Measurements from ENCODE around the gene GANAB.
A peak's percentile ranks its signal among the peaks of the same experiment; 100 is the strongest.
"Not testable (repeated sequence)": the region's sequence is repeated elsewhere in the genome, so short reads cannot be mapped to it uniquely, and the experiment has no call there.

GANAB gene

GRCh38 chr11:62645946-62646824 is at the start of gene GANAB:
Gene GANAB, minus strand, starts transcription at chr11:62646613. Its CDS starts 14 bp downstream, at chr11:62646599.
- DNase-seq (ENCODE audit: low read depth in 3 of 3): peak; percentile 98 to 99 (median 99)

GRCh38 chr11:62694455-62695167 is 48.2 kb upstream of the GANAB start:
- peak; percentile 54 to 71 (median 58) for DNase-seq (ENCODE audit: low read depth in 3 of 3)

DNA sequence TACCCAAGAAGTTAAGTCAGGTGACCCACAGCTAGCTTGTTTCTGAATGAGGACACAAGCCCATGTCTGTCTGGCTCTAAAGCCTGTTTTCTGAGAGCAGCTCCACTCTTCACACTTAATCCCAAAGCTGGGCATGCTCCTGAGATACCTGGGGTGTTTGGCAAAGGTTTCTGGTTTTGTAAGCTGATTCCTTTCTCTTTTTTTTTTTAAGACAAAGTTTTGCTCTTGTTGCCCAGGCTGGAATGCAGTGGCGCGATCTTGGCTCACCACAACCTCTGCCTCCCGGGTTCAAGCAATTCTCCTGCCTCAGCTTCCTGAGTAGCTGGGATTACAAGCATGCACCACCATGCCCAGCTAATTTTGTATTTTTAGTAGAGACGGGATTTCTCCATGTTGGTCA is 47.2 kb upstream of the GANAB start:
- DNase-seq (ENCODE audit: low read depth in 3 of 3): not testable (repeated sequence)

GRCh38 chr11:62689421-62690183 is 43.2 kb upstream of the GANAB start, which contains the start of gene LRRN4CL:
Gene LRRN4CL, minus strand, starts transcription at chr11:62689530. Its CDS starts 1,022 bp downstream, at chr11:62688508.
- no peak for DNase-seq (ENCODE audit: low read depth in 3 of 3)

GRCh38 chr11:62688491-62688890 is 42.1 kb upstream of the GANAB start:
- DNase-seq (ENCODE audit: low read depth in 3 of 3): no peak

GRCh38 chr11:62687508-62688396 is 41.3 kb upstream of the GANAB start:
- no peak for DNase-seq (ENCODE audit: low read depth in 3 of 3)

DNA sequence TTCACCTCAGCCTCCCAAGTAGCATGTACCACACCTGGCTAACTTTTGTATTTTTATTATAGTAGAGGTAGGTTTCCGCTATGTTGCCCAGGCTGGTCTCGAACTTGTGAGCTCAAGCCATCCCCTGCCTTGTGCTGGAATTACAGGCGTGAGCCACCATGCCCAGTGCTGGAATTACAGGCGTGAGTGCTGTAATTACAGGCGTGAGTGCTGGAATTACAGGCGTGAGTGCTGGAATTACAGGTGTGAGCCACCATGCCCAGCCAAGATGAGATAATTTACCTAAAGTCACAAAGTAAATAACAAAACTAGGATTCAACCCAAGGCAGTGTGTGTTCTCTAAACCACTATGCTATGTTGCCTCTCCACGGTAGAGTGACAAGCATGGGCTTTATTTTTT is 36.1 kb upstream of the GANAB start:
- no peak for DNase-seq (ENCODE audit: low read depth in 3 of 3)

GRCh38 chr11:62680825-62681240 is 34.4 kb upstream of the GANAB start:
- no peak for DNase-seq (ENCODE audit: low read depth in 3 of 3)

DNA sequence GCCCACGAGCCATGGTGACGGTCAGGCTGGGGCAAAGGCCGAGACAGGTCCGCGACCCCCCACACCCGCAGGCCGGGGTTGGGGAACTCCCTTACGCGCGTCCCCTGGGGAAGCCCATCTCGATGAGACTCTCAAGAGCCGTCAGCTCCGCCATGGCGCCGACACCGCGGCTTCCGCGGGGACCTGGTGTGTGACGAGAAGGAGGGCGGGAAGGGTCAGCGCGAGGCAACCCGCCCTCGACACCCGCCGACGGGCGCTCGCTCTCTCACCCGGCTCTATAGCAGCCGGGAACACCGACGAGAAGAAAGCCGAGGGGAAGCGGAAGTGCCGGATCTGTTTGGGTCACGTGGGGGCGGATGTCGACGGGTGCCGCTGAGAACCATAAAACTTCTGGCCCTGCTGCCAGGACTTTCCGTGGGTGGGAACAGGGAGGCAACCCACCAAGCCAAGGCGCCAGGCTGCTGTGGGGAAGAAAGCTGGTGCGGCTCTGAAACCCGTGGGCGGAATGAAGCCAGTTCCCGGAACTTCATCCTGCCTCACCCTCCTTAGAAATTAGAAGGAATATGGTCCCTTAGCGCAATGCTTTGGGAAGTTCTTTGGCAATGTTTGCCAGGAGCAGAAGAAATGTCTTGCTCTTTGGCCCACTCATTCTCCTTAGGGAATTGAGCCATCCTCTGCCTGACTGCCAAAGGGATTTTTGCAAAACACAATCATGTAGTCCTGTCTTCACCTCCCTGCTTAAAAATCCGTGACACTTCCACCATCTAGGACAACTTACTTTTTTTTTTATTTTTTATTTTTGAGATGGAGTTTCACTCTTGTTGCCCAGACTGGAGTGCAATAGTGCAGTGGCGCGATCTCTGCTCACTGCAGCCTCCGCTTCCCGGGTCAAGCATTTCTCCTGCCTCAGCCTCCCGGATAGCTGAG is 32.6 kb upstream of the GANAB start, which contains the start of gene UBXN1:
Gene UBXN1, minus strand, starts transcription at position 304 of the 927 bp plus-strand sequence. Its CDS starts 150 bp downstream, at position 154.
- DNase-seq (ENCODE audit: low read depth in 3 of 3): peak; percentile 64 to 72 (median 70)

GRCh38 chr11:62678433-62678769 is 32.0 kb upstream of the GANAB start:
- DNase-seq (ENCODE audit: low read depth in 3 of 3): no peak

DNA sequence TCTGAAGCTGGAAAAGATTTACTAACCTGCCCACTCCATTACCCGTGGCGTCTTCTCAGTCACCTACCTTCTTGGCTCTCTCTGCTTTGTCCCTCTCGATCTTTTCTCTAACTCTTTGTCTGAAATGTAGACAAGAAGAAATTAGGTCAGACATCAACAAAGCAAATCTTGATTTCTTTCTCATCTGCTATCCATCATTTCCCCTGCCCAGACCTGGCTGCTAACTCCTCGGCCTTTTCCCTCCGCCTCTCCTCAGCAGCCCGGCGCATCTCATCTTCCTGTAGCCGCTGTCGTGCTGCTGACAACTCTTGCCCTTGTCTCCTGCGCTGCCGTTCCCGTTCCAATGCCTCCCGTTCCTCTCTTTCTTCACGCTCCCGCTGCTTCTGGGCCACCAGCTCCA is 31.3 kb upstream of the GANAB start:
- DNase-seq (ENCODE audit: low read depth in 3 of 3): no peak

DNA sequence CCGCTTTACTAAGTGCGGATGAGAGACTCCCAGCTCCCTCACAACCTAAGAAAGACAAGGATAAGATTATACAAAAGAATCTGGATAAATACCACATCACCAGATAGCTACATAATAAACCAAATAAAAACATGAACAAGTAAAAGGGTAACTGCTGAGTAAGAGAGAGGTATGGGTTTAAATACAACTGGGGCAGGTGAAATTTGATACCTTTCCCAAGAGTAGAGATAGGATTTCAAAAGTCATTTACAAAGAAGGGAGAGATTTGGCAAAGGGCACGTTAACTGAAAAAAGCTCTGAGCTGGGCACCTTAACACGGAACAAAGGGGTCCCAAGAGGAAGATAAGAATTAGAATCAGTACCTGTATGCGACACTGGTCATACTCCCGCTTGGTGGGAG is 30.7 kb upstream of the GANAB start:
- DNase-seq (ENCODE audit: low read depth in 3 of 3): no peak

DNA sequence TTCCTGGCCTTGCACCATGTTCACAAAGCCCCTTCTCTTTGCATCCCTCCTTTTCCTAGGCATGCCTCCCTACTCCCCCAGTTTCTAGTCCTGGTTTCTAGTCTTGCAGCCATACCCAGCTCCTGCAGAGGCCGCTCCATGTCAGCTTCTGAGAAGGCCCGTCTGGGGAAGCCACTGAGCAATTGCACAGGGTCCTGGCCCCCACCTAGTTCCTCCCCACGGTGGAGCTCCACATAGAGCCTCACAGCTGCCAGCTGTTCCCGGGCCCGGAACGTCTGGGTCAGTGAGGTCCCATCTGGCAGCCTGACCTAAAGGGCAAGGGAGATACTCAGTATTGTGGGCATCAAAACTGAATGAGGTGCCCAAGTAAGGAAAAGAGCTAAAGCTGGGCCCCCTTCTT is 30.3 kb upstream of the GANAB start:
- DNase-seq (ENCODE audit: low read depth in 3 of 3): no peak

DNA sequence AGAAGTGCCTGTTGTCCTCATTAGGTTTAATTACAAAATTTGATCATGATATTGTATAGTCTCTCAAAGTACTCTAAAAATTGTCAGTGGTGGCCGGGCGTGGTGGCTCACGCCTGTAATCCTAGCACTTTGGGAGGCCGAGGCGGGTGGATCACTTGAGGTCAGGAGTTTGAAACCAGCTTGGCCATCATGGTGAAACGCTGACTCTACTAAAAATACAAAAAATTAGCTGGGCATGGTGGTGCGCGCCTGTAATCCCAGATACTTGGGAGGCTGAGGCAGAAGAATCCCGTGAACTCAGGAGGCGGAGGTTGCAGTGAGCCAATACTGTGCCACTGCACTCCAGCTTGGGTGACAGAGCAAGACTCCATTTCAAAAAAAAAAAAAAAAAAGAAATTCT is 29.0 kb upstream of the GANAB start:
- DNase-seq (ENCODE audit: low read depth in 3 of 3): not testable (repeated sequence)

DNA sequence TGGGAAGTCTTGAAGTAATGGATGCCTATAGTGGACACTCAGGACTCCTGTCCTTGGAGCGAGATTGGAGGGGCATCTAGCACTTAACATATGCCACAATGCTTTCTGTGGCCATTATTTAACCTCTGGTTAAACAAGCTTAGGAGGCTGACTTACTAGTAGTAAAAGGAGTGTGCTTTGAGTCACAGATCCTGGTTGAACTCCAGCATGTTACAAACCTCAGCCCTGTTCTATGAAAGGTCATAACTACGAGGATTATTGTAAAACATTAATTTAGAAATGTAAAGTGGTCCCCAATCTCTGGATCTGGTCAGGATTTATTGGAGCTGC is 26.7 kb upstream of the GANAB start:
- no peak for DNase-seq (ENCODE audit: low read depth in 3 of 3)

- peak; percentile 49 to 56 (median 52) for DNase-seq (ENCODE audit: low read depth in 3 of 3)
Measured at GRCh38 chr11:62671608-62672389, 25.4 kb upstream of the GANAB start, which contains the start of the genes LBHD1 and UQCC3. Gene LBHD1, minus strand, starts transcription at chr11:62672267. Its CDS starts 2,236 bp downstream, at chr11:62670031. Gene UQCC3, plus strand, starts transcription at chr11:62671673. Its CDS starts 73 bp downstream, at chr11:62671746.

DNA sequence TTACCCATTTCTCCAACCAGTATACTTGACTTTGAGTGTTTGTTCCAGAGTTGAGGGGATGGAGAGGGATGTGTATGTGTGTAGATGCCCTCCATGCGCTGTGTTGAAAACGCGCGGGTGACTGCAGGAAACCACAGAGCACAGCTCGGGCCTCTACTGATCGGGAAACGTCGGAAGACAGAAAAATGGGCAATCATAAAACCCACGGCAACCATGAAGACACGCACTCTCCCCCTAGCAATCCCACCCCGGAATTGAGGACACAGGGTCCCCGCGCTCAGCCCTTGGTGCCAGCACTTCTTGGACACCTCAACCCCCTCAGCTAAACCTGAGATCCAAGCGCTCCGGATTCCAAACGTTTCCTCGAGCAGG is 24.8 kb upstream of the GANAB start:
- DNase-seq (ENCODE audit: low read depth in 3 of 3): no peak

DNA sequence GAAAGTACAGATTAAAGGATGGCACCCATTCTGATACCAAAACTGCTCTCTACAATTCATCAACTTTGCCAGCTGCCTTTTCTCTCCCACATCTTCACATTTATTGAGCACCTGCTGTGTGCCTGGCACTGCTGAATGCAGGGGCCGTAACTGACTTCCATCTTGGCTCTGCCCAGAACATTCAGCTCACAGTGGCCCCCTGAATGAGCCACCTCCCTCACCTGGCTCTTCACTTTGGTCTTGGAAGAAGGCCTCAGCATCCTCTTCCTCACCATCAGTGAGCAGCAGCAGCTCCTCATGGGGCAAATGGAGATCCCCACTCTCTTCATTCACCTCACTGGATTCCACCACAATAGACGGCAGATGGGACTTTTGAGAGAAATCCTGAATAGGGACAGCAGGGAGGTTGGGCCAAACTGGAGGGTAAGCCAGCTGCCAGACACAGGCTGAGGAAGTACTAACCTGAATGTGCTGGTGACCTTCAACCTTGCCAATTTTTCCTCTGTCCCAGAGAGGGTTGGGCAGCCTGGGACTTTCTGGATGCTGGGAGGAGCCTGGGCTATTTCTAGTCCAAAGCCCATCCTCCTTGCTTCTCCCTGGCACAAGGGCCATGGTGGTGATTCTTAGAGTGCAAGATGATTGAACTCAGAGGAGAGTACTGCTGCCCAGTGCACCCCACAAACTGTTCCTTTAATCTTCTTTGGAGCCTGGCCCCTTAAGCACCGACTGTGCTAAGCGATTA is 23.2 kb upstream of the GANAB start:
- no peak for DNase-seq (ENCODE audit: low read depth in 3 of 3)

Measured in stimulated activated CD4-positive, alpha-beta T cell treated with anti-CD3 and anti-CD28 coated beads, TNF-alpha, amount 100 ng/mL, for 4 hours (primary cell).